IPS-NIHi7 (cell line): ENCODE results near the gene RNF186.

Experiments used
- DNase-seq: peaks from one replicate; pipeline ENCODE4 v3.0.0; 2012; ENCODE audit warnings: mixed read lengths; ENCODE audit errors: extremely low spot score

The RNF186 gene

DNA sequence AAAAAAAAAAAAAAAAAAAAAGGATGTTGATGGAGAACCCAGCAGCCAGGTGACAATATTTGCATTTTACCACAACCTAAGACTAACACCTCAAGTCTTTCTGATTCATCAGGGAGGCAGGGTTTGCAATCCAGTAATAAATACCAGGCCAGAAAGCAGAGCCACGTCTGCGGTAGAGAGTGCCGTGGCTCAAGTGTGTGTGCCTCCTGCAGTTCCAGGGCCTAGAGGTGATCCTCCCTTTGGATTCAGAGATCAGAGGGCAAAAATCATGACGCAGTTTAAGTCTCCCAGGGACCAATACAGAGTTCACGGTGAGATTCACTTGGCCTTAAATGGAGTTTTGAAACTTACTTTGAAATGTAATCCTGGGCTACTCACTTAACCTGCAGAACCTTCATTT lies 50.2 kb downstream of the RNF186 start:
- no peak for DNase-seq
